Kidney (tissue), 14 donors: ENCODE measurements around the gene HEPHL1. TPM values are rescaled to one million over a fixed set of nuclear protein-coding genes. Genes with fewer than 3 reads are reported as not detected.
"Not testable (repeated sequence)": the region's sequence is repeated elsewhere in the genome, so short reads cannot be mapped to it uniquely, and the experiment has no call there.

Source experiments
- DNase-seq, 5 donors: peaks; one replicate each; pipeline ENCODE4 v3.0.0-alpha.2; 2013 to 2020
- FAIRE-seq: peaks from 2 replicates; lab custom pipeline; 2012; peaks lifted over from hg19 to GRCh38; lab: Jason Lieb, UNC
- H3K27ac ChIP-seq, 2 donors: one replicate each; pipeline ENCODE4 v1.7.0; 2013; ENCODE audit warnings: low read depth in 2 of 2, low read length in 2 of 2, inconsistent platforms in 1 of 2
- H3K27me3 ChIP-seq: one replicate; pipeline ENCODE4 v1.7.1; 2013; ENCODE audit warnings: low read length, inconsistent platforms; ENCODE audit not compliant: control insufficient read depth, insufficient read depth
- H3K36me3 ChIP-seq, 3 donors: one replicate each; pipeline versions ENCODE4 v1.7.0 to v1.7.1; 2013; ENCODE audit warnings: low read length in 3 of 3, control low read depth in 1 of 3, inconsistent platforms in 1 of 3; ENCODE audit not compliant: insufficient read depth in 3 of 3, control insufficient read depth in 2 of 3
- H3K4me1 ChIP-seq, 3 donors: one replicate each; pipeline versions ENCODE4 v1.7.0 to v1.7.1; 2013; ENCODE audit warnings: low read length in 3 of 3, inconsistent platforms in 1 of 3, low read depth in 1 of 3; ENCODE audit not compliant: control insufficient read depth in 2 of 3, insufficient read depth in 2 of 3
- H3K4me3 ChIP-seq, 3 donors: one replicate each; pipeline versions ENCODE4 v1.7.0 to v1.8.1; 2013; ENCODE audit warnings: low read length in 3 of 3, control low read depth in 1 of 3, inconsistent platforms in 1 of 3
- H3K9ac ChIP-seq, 3 donors: one replicate each; pipeline versions ENCODE4 v1.7.0 to v1.7.1; 2013; ENCODE audit warnings: low read length in 3 of 3, control low read depth in 1 of 3, inconsistent platforms in 1 of 3
- H3K9me3 ChIP-seq, 3 donors: one replicate each; pipeline versions ENCODE4 v1.7.0 to v1.7.1; 2013; ENCODE audit warnings: low read length in 3 of 3, control low read depth in 1 of 3, inconsistent platforms in 1 of 3; ENCODE audit not compliant: control insufficient read depth in 2 of 3, insufficient read depth in 1 of 3
- CTCF ChIP-seq: IDR thresholded peaks from 3 replicates; pipeline ENCODE4 v1.5.1; 2012; ENCODE audit warnings: mild to moderate bottlenecking, moderate library complexity, borderline replicate concordance; ENCODE audit not compliant: insufficient read depth; ENCODE audit errors: extremely low read depth
- intact Hi-C: fragments of 100-400 bp; cut with DNase I; formaldehyde crosslinking; loops from one replicate; pipeline ENCODE4 v1.11.1; 2022
- polyA plus RNA-seq: library from polyadenylated mRNA; stranded (reverse); fragments of 350-450 nt; fragmentation: Illumina TruSeq; extraction: RNeasy Lipid Tissue Mini Kit (QIAGEN cat#74804); gene quantifications from one replicate; pipeline ENCODE4 v1.2.3, GENCODE V29; 2014; ENCODE audit warnings: low read depth, low replicate concordance; ENCODE audit not compliant: insufficient read depth
- total RNA-seq: library from RNA; stranded (reverse); fragmentation: NEBNext Ultra II Directional; extraction: Animal tissue kit (Norgen Biotek cat#: 25700); gene quantifications from one replicate; pipeline ENCODE4 v1.2.1, GENCODE V29; 2021
- donor health status: control.
- donor health status: control.
- donor health status: control.
- donor health status: control.
- donor health status: control.
- donor health status: DM: yes; HTN: yes; CAD: no.
- donor health status: Normal renal cell carcinoma (clear cell type).

The HEPHL1 gene
- total and polyA plus RNA-seq, 2 donors from 2014 or later, result not detected

- intact Hi-C loops, result no loop called here
- H3K27ac ChIP-seq, result no peak overlapping the region
- H3K4me3 ChIP-seq, result no peak overlapping the region
- no peak overlapping the region for H3K9ac ChIP-seq
- DNase-seq (no peak), FAIRE-seq (no peak)
- no peak for TF ChIP-seq CTCF
- H3K27me3 ChIP-seq, result no peaks in the 10 kb centered on the region
- H3K4me1 ChIP-seq, result no peaks in the 10 kb centered on the region
- H3K9me3 ChIP-seq, result peaks cover 0 to 8% (median 0%) of the 10 kb centered on the region in 3 donors
- no peaks in the 10 kb centered on the region for H3K36me3 ChIP-seq
Observed at GRCh38 chr11:93974759-93975158, 46.4 kb upstream of the HEPHL1 start.

GRCh38 chr11:93976577-93977254 lies 44.4 kb upstream of the HEPHL1 start:
- intact Hi-C loops, result not testable (repeated sequence)

GRCh38 chr11:93983542-93984195 lies 37.5 kb upstream of the HEPHL1 start:
- no peak for DNase-seq
- Histone ChIP-seq H3K9me3 (peaks cover 0 to 4% (median 0%) of the 10 kb centered on the region in 3 donors), H3K27me3 (no peaks in the 10 kb centered on the region), H3K27ac (no peak overlapping the region), H3K4me1 (no peaks in the 10 kb centered on the region), H3K4me3 (no peak overlapping the region), H3K36me3 (no peaks in the 10 kb centered on the region), H3K9ac (no peak overlapping the region)
- FAIRE-seq, result no peak
- TF ChIP-seq CTCF, result no peak
- intact Hi-C loops, result no loop called here

More at GRCh38 chr11:93976577-93977254, 44.4 kb upstream of the HEPHL1 start:
- H3K27ac ChIP-seq, DNase-seq, H3K9ac ChIP-seq, H3K4me3 ChIP-seq, H3K27me3 ChIP-seq, FAIRE-seq, H3K9me3 ChIP-seq, H3K4me1 ChIP-seq, H3K36me3 ChIP-seq: not testable (repeated sequence)

GRCh38 chr11:93984196-93984567 lies 37.0 kb upstream of the HEPHL1 start:
- Histone ChIP-seq H3K9me3 (peaks cover 0 to 2% (median 0%) of the 10 kb centered on the region in 3 donors), H3K27me3 (no peaks in the 10 kb centered on the region), H3K27ac (no peak overlapping the region), H3K4me1 (no peaks in the 10 kb centered on the region), H3K4me3 (no peak overlapping the region), H3K36me3 (no peaks in the 10 kb centered on the region), H3K9ac (no peak overlapping the region)
- DNase-seq, result peak in 2 of 5 donors; percentile 34 to 70
- no peak for FAIRE-seq
- intact Hi-C loops, result no loop called here
- TF ChIP-seq CTCF, result no peak
